Femur (tissue), 1 donor: ENCODE measurements around the gene SORT1.
"Not testable (repeated sequence)": the region's sequence is repeated elsewhere in the genome, so short reads cannot be mapped to it uniquely, and the experiment has no call there.

ENCODE experiments used
- DNase-seq: peaks from one replicate; pipeline ENCODE4 v3.0.0-alpha.2; 2017

Gene SORT1

GRCh38 chr1:109396871-109397580 lies 692 bp downstream of the SORT1 start:
- DNase-seq: no peak

GRCh38 chr1:109396513-109396839 lies 1.2 kb downstream of the SORT1 start:
- DNase-seq: no peak

GRCh38 chr1:109395602-109396512 lies 1.9 kb downstream of the SORT1 start:
- no peak for DNase-seq

DNA sequence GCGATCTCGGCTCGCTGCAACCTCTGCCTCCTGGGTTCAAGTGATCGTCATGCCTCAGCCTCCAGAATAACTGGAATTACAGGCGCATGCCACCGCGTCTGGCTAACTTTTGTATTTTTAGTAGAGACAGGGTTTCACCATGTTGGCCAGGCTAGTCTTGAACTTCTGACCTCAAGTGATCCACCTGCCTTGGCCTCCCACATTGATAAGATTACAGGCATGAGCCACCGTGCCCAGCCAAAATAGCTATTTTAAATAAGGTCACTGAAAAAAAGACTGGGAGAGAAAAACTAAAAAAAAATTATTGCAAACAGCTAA lies 2.5 kb downstream of the SORT1 start:
- DNase-seq: not testable (repeated sequence)

- no peak for DNase-seq
These were observed 3.0 kb downstream of the SORT1 start for GRCh38 chr1:109394591-109395281.

GRCh38 chr1:109393617-109394233 lies 4.0 kb downstream of the SORT1 start:
- DNase-seq: no peak

GRCh38 chr1:109392788-109393616 lies 4.7 kb downstream of the SORT1 start:
- peak; percentile 51 for DNase-seq

- DNase-seq: no peak
These were observed 5.5 kb downstream of the SORT1 start for GRCh38 chr1:109392037-109392787.

DNA sequence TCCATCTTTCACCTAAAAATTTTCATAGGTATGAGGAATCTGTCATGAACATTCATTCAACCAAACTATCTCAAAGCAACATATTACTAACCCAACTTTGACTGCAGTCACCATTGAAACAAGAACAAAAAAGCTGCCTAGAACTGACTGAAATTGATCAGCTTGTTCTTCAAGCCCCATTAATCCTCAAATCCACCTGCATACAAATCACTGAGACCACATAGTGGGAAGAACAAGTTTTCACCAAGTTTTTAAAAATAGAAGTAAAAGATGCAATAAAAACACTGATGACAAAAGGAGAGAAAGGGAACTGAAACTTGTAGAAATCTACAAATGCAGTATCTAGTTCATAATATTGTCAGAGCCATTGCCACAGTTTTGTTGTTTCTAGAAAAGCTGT lies 6.1 kb downstream of the SORT1 start:
- DNase-seq: no peak

- no peak for DNase-seq
These were observed 6.6 kb downstream of the SORT1 start for GRCh38 chr1:109391157-109391556.

GRCh38 chr1:109389638-109390341 lies 7.9 kb downstream of the SORT1 start:
- DNase-seq: no peak

DNA sequence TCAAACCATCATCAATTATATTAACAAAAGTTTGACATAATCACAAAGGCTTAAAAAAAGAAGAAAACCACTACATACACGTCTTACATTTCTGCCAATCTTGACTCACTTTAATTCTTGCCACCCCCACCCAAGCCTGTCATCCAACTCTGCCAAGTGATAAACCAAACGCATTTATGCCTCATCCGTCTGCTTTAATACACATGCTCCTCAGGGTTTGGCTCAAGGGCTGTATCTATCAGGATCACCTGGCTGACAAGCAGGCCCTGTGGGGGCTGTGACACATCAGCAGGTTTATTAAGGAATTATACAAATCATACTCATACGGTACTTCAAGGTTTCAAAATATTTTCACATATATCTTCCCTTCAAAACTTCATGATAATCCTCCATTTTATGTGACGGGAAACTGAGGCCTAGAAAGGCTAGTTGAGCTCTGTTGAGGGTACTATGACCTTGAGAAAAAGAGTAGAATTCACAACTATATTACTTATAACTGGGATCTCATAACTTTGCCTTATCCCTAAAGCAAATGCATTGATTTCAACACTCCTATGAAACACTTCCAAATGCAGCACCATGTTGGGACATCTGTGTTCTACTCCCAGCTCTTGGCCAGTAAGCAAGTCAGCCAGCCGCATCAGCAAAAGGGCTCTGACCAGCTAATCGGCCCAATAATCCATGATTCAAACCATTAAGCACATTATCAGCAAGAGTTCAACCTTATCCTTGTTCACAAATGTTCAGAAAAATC lies 8.7 kb downstream of the SORT1 start:
- no peak for DNase-seq

DNA sequence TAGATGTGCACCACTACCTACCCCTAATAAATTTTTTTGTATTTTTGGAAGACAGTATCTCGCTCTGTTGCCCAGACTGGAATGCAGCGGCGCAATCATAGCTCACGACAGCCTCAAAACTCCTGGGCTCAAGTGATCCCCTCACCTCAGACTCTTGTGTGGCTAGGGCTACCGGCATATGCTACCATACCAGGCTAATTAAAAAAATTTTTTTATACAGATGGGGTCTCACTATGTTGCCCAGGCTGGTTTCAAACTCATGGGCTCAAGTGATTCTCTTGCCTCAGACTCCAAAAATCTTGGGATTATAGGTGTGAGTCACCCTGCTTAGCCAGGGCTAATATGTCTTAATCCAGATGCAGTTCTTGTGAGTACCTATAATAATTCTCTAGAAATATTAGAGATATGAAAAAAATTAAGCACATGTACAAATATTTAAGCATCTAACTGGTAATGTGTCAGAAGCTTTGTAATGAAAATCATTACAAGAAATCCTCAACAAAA lies 9.5 kb downstream of the SORT1 start:
- no peak for DNase-seq

DNA sequence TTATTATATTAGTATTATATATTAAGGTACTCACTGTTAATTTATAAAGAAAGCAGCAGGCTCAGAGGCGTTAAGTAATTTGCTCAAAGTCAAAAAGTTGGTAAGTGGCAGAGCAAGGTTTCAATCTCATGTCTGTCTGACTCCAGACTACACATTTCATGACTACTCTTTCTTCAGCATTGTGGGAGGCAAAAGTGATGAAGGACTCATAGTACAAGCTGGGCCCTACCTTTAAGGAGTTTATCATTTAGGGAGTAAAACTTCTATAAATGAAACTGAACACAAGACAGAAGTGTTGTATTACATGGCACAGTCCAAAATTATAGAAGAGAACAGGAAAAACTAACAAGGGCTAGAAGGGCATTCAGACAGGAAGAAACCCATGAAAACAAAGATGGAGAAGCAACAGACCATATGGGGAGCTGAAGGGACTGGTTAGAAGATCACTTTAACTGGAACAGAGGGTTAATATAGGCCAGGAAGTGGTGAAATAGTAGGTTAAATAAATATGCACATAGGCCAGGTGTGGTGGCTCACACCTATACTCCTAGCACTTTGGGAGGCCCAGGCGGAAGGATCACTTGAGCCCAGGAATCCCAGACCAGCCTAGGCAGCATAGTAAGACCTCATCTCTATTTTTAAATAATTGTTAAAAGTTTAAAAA lies 11.5 kb downstream of the SORT1 start:
- no peak for DNase-seq

DNA sequence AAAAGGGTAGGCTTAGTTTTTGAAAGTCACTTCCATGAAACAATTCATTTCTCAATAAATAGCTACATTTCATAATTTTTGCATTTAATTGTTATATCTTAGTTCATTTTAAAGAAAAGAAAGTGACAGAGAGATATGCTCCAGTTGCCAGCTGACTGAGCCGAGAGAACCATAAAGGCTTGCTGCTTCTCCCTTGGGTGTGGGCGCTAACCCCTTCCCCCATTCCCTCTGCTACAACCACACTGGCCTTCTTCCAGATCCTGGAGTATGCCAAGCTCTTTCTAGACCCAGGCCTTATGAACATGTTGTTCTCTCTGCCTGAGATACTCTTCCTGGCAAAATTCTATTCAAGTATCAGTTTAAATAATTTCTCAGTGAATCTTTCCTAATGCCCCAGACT lies 12.3 kb downstream of the SORT1 start:
- DNase-seq: no peak

GRCh38 chr1:109383854-109384253 lies 13.9 kb downstream of the SORT1 start:
- no peak for DNase-seq

DNA sequence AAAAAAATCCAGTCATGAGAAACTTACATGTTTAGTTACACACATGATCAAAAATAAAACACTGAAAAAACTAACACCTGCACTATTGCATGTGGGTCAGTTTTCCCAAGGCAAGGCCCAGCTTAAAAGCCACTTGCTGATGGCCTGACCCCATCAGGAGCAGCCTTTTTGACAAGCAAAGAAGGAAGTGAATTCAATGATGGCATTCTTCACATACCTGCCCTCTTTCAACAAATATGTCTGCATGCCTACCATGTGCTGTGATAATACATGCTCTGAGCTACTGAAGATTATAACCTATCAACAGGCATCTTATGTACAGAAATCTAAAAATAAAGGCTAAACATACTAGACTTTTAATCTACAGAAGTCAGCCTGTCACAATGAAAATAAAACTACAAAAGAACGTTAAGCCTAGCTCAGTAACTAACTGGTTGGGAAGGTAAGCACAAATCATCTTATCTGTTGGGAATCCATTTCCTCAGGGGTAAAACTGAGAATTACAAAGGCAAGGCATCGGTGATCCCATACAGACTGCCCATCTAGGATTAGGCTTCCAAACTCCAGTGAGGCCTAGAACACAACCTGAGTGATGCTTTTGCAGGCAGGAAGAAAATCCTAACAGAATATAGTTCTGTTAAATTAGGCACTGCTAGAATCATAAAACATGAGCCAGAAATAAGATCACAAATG lies 14.5 kb downstream of the SORT1 start:
- DNase-seq: no peak

- DNase-seq: no peak
These were observed 16.1 kb downstream of the SORT1 start for GRCh38 chr1:109381573-109381972.

GRCh38 chr1:109379907-109380306 lies 17.8 kb downstream of the SORT1 start:
- DNase-seq: no peak
